ENCODE data around the gene ALDH8A1.

The ALDH8A1 gene

DNA sequence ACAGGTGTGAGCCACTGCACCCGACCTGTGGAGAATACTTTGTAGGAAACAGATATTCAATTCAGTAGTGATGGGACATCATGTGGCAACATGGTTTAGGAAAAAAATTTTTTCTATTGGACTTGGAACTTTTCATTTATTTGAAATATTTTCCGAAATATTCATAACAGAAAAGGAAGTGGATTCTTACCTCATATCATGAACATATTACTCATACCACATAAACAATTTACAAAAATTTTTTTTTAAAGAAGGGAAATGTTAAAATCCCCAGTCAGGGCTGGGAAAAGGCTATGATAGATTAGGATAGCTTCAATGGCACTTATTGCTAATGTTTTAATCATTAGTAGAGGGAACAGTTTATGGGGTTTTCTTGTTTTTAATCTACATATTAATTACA lies 6.8 kb upstream of the ALDH8A1 start:
- H3K36me3 ChIP-seq (ENCODE audit: low read length) = no peaks in the 10 kb centered on the region
- no peaks in the 10 kb centered on the region for H3K9me3 ChIP-seq (ENCODE audit: insufficient read depth, low read length)
- H3F3A ChIP-seq (ENCODE audit: insufficient read depth) = no peaks in the 10 kb centered on the region
- no peaks in the 10 kb centered on the region for H3K27me3 ChIP-seq (ENCODE audit: low read length)
- TF ChIP-seq, protein P1, sequence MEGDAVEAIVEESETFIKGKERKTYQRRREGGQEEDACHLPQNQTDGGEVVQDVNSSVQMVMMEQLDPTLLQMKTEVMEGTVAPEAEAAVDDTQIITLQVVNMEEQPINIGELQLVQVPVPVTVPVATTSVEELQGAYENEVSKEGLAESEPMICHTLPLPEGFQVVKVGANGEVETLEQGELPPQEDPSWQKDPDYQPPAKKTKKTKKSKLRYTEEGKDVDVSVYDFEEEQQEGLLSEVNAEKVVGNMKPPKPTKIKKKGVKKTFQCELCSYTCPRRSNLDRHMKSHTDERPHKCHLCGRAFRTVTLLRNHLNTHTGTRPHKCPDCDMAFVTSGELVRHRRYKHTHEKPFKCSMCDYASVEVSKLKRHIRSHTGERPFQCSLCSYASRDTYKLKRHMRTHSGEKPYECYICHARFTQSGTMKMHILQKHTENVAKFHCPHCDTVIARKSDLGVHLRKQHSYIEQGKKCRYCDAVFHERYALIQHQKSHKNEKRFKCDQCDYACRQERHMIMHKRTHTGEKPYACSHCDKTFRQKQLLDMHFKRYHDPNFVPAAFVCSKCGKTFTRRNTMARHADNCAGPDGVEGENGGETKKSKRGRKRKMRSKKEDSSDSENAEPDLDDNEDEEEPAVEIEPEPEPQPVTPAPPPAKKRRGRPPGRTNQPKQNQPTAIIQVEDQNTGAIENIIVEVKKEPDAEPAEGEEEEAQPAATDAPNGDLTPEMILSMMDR (IDR thresholded peaks at IDR 0.05; ENCODE audit: insufficient read depth, low read length, poor library complexity, severe bottlenecking) = no peak
- no peak for TF ChIP-seq EZH2phosphoT487 (conservative IDR thresholded peaks at IDR 0.05; ENCODE audit: low read length)
- no peak overlapping the region for H2AFZ ChIP-seq (ENCODE audit: low read depth, low read length, severe bottlenecking)
- H3K79me2 ChIP-seq (ENCODE audit: insufficient read depth, low read length) = no peaks in the 10 kb centered on the region
- no peaks in the 10 kb centered on the region for H3K9me2 ChIP-seq (replicated peaks; ENCODE audit: insufficient read depth, low read length)
- H3K27ac ChIP-seq (ENCODE audit: low read depth, low read length) = no peak overlapping the region
- no peak overlapping the region for H3K4me2 ChIP-seq (ENCODE audit: low read depth, low read length, poor library complexity, severe bottlenecking)
- H3K4me3 ChIP-seq (ENCODE audit: insufficient read depth, low read length, poor library complexity, severe bottlenecking) = no peak overlapping the region
- no peaks in the 10 kb centered on the region for H4K20me1 ChIP-seq (ENCODE audit: low read depth, low read length)
- H3K9ac ChIP-seq (ENCODE audit: low read length) = no peak overlapping the region

GRCh38 chr6:134956032-134956431 lies 6.1 kb upstream of the ALDH8A1 start:
- Histone ChIP-seq H3K27ac (ENCODE audit: low read depth, low read length) (no peak overlapping the region), H3K9me3 (ENCODE audit: insufficient read depth, low read length) (no peaks in the 10 kb centered on the region), H3K36me3 (ENCODE audit: low read length) (no peaks in the 10 kb centered on the region), H3K4me2 (ENCODE audit: low read depth, low read length, poor library complexity, severe bottlenecking) (no peak overlapping the region), H2AFZ (ENCODE audit: low read depth, low read length, severe bottlenecking) (no peak overlapping the region), H4K20me1 (ENCODE audit: low read depth, low read length) (no peaks in the 10 kb centered on the region), H3F3A (ENCODE audit: insufficient read depth) (no peaks in the 10 kb centered on the region), H3K79me2 (ENCODE audit: insufficient read depth, low read length) (no peaks in the 10 kb centered on the region), H3K9ac (ENCODE audit: low read length) (no peak overlapping the region), H3K9me2 (replicated peaks; ENCODE audit: insufficient read depth, low read length) (no peaks in the 10 kb centered on the region), H3K4me3 (ENCODE audit: insufficient read depth, low read length, poor library complexity, severe bottlenecking) (no peak overlapping the region), H3K27me3 (ENCODE audit: low read length) (no peaks in the 10 kb centered on the region)
- no peak for TF ChIP-seq EZH2phosphoT487 (conservative IDR thresholded peaks at IDR 0.05; ENCODE audit: low read length)
- TF ChIP-seq, protein P1 (IDR thresholded peaks at IDR 0.05; ENCODE audit: insufficient read depth, low read length, poor library complexity, severe bottlenecking) = no peak

GRCh38 chr6:134954272-134955000 lies 4.5 kb upstream of the ALDH8A1 start:
- Histone ChIP-seq H4K20me1 (ENCODE audit: low read depth, low read length) (no peaks in the 10 kb centered on the region), H3K36me3 (ENCODE audit: low read length) (no peaks in the 10 kb centered on the region), H3K9ac (ENCODE audit: low read length) (no peak overlapping the region), H3K4me3 (ENCODE audit: insufficient read depth, low read length, poor library complexity, severe bottlenecking) (no peak overlapping the region), H3K9me3 (ENCODE audit: insufficient read depth, low read length) (no peaks in the 10 kb centered on the region), H3F3A (ENCODE audit: insufficient read depth) (no peaks in the 10 kb centered on the region), H3K27ac (ENCODE audit: low read depth, low read length) (no peak overlapping the region), H3K27me3 (ENCODE audit: low read length) (no peaks in the 10 kb centered on the region), H3K4me2 (ENCODE audit: low read depth, low read length, poor library complexity, severe bottlenecking) (no peak overlapping the region), H2AFZ (ENCODE audit: low read depth, low read length, severe bottlenecking) (no peak overlapping the region), H3K9me2 (replicated peaks; ENCODE audit: insufficient read depth, low read length) (no peaks in the 10 kb centered on the region), H3K79me2 (ENCODE audit: insufficient read depth, low read length) (no peaks in the 10 kb centered on the region)
- no peak for TF ChIP-seq EZH2phosphoT487 (conservative IDR thresholded peaks at IDR 0.05; ENCODE audit: low read length)
- TF ChIP-seq, protein P1 (IDR thresholded peaks at IDR 0.05; ENCODE audit: insufficient read depth, low read length, poor library complexity, severe bottlenecking) = no peak

All from SU-DHL-6 (cell line).